Activated CD8-positive, alpha-beta T cell treated with anti-CD3 and anti-CD28 coated beads for 36 hours (primary cell): ENCODE measurements around the gene WDPCP. TPM values are rescaled to one million over a fixed set of nuclear protein-coding genes. Genes with fewer than 3 reads are reported as not detected.
A peak's percentile ranks its signal among the peaks of the same experiment; 100 is the strongest.
"Not testable (repeated sequence)": the region's sequence is repeated elsewhere in the genome, so short reads cannot be mapped to it uniquely, and the experiment has no call there.

Source experiments
- ATAC-seq: fragments of 200-7000 bp; cut with Tn5 transposase; one replicate; pipeline ENCODE4 v1.10.0; 2021; ENCODE audit warnings: mild to moderate bottlenecking, moderate library complexity
- CTCF ChIA-PET: fragments of 350-600 bp; sonication (Branson Sonifier 250); formaldehyde crosslinking; loops from one replicate; lab custom pipeline; 2021; ENCODE audit warnings: antibody characterized with exemption; lab: Charles Lee
- POLR2A ChIA-PET: fragments of 350-600 bp; sonication (Branson Sonifier 250); formaldehyde crosslinking; loops from one replicate; lab custom pipeline; 2021; ENCODE audit warnings: antibody characterized with exemption; lab: Charles Lee
- DNase-seq: peaks from one replicate; pipeline ENCODE4 v3.0.0-alpha.2; 2020
- H3K27ac Mint-ChIP-seq: one replicate; pipeline ENCODE4 v1.8.0; 2021; ENCODE audit warnings: mild to moderate bottlenecking, mixed read lengths
- H3K27me3 Mint-ChIP-seq: one replicate; pipeline ENCODE4 v1.8.0; 2021; ENCODE audit warnings: mixed read lengths
- H3K36me3 Mint-ChIP-seq: one replicate; pipeline ENCODE4 v1.8.0; 2021; ENCODE audit warnings: low read depth, mixed read lengths
- H3K4me1 Mint-ChIP-seq: one replicate; pipeline ENCODE4 v1.8.0; 2021; ENCODE audit warnings: low read depth, mixed read lengths
- H3K4me3 Mint-ChIP-seq: one replicate; pipeline ENCODE4 v1.8.0; 2021; ENCODE audit warnings: mild to moderate bottlenecking, moderate library complexity, mixed read lengths
- H3K9me3 Mint-ChIP-seq: one replicate; pipeline ENCODE4 v1.8.0; 2021; ENCODE audit warnings: mixed read lengths
- CTCF ChIP-seq: fragments of 200-600 bp; IDR thresholded peaks from one replicate; pipeline ENCODE4 v1.8.0; 2022; ENCODE audit warnings: antibody characterized with exemption, mild to moderate bottlenecking
- intact Hi-C: fragments of 100-400 bp; cut with micrococcal nuclease; formaldehyde crosslinking; loops from one replicate; pipeline ENCODE4 v1.10.0; 2022
- total RNA-seq, 2 experiments: library from RNA; stranded (reverse); gene quantifications; one replicate each; pipeline ENCODE4 v1.2.3, GENCODE V29; 2021

WDPCP gene
- total RNA-seq, 2 experiments from 2014 or later = 5.0 to 5.8 TPM

- Mint-ChIP-seq H3K27ac (no peak overlapping the region), H3K9me3 (peaks cover 60% of the 10 kb centered on the region), H3K36me3 (peaks cover 51% of the 10 kb centered on the region), H3K27me3 (no peaks in the 10 kb centered on the region), H3K4me1 (no peaks in the 10 kb centered on the region), H3K4me3 (no peak overlapping the region)
- DNase-seq = peak; percentile 10
- CTCF ChIA-PET = no interaction called here
- TF ChIP-seq CTCF = no peak
- intact Hi-C loops = no loop called here
- no peak for ATAC-seq
- POLR2A ChIA-PET = no interaction called here
Measured at GRCh38 chr2:63300835-63301234, 287.4 kb downstream of the WDPCP start.

DNA sequence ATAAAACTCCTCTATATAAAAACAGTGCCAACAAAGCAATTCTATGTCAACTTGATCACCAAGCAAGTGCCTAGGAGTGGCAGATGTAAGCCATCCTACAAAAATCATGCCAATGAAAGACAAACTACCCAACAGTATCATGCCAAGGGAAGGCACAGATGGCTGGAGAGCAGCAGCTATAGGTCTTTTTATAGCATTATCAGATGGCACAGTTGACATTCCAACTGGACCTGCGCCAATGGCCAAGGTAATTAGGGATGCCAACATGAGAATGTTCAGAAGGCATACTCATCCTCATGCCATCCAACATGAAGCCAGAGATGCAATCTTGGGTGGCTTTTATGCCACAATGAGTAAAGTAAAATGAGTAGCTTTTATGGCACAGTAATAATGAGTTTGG lies 300.3 kb downstream of the WDPCP start:
- DNase-seq = no peak
- no peak for TF ChIP-seq CTCF

GRCh38 chr2:63286520-63286919 lies 301.8 kb downstream of the WDPCP start:
- POLR2A ChIA-PET, H3K27me3 Mint-ChIP-seq, DNase-seq, H3K27ac Mint-ChIP-seq, H3K4me1 Mint-ChIP-seq, H3K4me3 Mint-ChIP-seq, intact Hi-C loops, ATAC-seq, CTCF ChIA-PET: not testable (repeated sequence)
- peaks cover 12% of the 10 kb centered on the region for H3K36me3 Mint-ChIP-seq
- peaks cover 37% of the 10 kb centered on the region for H3K9me3 Mint-ChIP-seq

More for the DNA sequence above, 300.3 kb downstream of the WDPCP start:
- ChIA-PET POLR2A (no interaction called here), CTCF (no interaction called here)
- Mint-ChIP-seq H3K27ac (no peak overlapping the region), H3K4me3 (no peak overlapping the region), H3K36me3 (peaks cover 12% of the 10 kb centered on the region), H3K4me1 (no peaks in the 10 kb centered on the region), H3K9me3 (peaks cover 35% of the 10 kb centered on the region), H3K27me3 (no peaks in the 10 kb centered on the region)
- ATAC-seq = no peak
- intact Hi-C loops = no loop called here

DNA sequence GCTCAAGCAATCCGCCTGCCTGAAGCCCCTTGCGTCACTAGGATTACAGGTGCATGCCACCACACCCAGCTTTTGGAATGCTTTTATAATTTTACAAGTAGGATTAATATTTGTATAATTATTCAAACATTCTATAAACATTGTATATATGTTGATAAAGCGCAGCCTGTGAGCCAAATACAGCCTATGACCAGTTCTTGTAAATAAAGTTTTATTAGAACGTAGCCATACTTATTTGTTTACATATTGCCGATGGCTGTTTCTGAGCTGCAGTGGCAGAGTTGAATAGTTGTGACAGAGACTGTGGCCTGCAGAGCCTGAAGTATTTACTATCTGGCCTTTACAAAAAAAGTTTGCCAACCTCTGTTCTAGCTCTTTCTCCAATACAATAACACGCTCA lies 305.0 kb downstream of the WDPCP start:
- POLR2A ChIA-PET = no interaction called here
- Mint-ChIP-seq H3K4me3 (no peak overlapping the region), H3K27me3 (no peaks in the 10 kb centered on the region), H3K9me3 (peaks cover 61% of the 10 kb centered on the region), H3K36me3 (peaks cover 15% of the 10 kb centered on the region), H3K27ac (no peak overlapping the region), H3K4me1 (no peaks in the 10 kb centered on the region)
- DNase-seq (no peak), ATAC-seq (no peak)
- intact Hi-C loops = no loop called here
- CTCF ChIA-PET = interaction anchor here (0.7 kb wide), 1 partner anchor 41 kb away, joined by 3 read pairs; no protein-coding TSS in a partner anchor
- no peak for TF ChIP-seq CTCF

- intact Hi-C loops = no loop called here
- no peaks in the 10 kb centered on the region for H3K4me1 Mint-ChIP-seq
- H3K36me3 Mint-ChIP-seq = peaks cover 36% of the 10 kb centered on the region
- CTCF ChIA-PET = no interaction called here
- no peak overlapping the region for H3K27ac Mint-ChIP-seq
- no peak overlapping the region for H3K4me3 Mint-ChIP-seq
- no peak for DNase-seq
- POLR2A ChIA-PET = no interaction called here
- ATAC-seq = no peak
- no peaks in the 10 kb centered on the region for H3K27me3 Mint-ChIP-seq
- H3K9me3 Mint-ChIP-seq = peaks cover 55% of the 10 kb centered on the region
- TF ChIP-seq CTCF = no peak
Measured at GRCh38 chr2:63272560-63272959, 315.7 kb downstream of the WDPCP start.

DNA sequence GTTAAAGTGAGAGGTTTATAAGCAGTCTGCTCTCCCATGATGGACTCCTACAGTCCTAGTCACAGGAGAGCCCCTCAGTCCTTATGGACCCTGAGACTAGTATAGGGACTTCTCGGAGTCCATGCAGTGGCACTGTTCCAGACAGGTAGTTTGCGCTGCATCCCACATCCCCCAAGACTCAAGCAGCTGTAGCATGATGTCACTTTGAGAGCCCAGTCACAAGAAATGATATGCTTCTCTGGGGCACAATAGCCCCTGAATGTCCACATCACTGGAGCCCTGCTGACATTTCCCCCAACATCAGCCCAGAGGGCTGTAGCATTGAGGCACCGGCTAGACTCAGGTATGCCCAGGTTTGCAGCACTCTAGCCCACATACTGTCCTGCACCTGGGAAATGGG lies 317.6 kb downstream of the WDPCP start:
- TF ChIP-seq CTCF = no peak
- ATAC-seq = no peak
- Mint-ChIP-seq H3K36me3 (peaks cover 27% of the 10 kb centered on the region), H3K4me1 (no peaks in the 10 kb centered on the region), H3K9me3 (peaks cover 48% of the 10 kb centered on the region), H3K27ac (no peak overlapping the region), H3K27me3 (no peaks in the 10 kb centered on the region), H3K4me3 (no peak overlapping the region)
- ChIA-PET CTCF (interaction anchor here (0.6 kb wide), 1 partner anchor 113 kb away, joined by 3 read pairs; no protein-coding TSS in a partner anchor), POLR2A (no interaction called here)
- DNase-seq = no peak
- intact Hi-C loops = no loop called here
